ENCODE results near the gene ZMYM2.

DNA sequence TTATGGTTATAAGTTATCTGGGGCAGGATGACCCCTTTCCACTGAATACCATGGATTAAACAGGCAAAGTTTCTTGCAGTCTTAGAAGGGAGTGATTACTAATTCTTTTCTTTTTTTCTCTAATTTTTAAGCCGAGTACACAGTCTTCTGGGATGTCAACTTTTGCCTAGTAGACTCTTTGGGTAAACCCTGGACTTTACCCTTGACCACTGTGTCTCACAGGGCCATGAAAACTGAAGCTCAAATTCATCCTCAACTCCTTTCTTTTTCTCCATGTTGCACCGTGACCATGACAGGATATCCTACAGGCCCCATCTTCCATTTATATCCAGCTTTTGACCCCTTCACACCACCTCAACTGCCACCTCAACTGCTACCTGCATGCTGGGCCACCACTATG is 150.5 kb downstream of the ZMYM2 start:
- TF ChIP-seq, protein P1, sequence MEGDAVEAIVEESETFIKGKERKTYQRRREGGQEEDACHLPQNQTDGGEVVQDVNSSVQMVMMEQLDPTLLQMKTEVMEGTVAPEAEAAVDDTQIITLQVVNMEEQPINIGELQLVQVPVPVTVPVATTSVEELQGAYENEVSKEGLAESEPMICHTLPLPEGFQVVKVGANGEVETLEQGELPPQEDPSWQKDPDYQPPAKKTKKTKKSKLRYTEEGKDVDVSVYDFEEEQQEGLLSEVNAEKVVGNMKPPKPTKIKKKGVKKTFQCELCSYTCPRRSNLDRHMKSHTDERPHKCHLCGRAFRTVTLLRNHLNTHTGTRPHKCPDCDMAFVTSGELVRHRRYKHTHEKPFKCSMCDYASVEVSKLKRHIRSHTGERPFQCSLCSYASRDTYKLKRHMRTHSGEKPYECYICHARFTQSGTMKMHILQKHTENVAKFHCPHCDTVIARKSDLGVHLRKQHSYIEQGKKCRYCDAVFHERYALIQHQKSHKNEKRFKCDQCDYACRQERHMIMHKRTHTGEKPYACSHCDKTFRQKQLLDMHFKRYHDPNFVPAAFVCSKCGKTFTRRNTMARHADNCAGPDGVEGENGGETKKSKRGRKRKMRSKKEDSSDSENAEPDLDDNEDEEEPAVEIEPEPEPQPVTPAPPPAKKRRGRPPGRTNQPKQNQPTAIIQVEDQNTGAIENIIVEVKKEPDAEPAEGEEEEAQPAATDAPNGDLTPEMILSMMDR (IDR thresholded peaks at IDR 0.05; ENCODE audit: insufficient read depth, low read depth, low read length), result no peak
- no peak for TF ChIP-seq EZH2 (IDR thresholded peaks at IDR 0.05; ENCODE audit: insufficient read depth, low read length)

Measured in astrocyte (in vitro differentiated cells and primary cell).